Measurements from ENCODE around the gene RRAD. TPM values are rescaled to one million over a fixed set of nuclear protein-coding genes. Genes with fewer than 3 reads are reported as not detected.

The RRAD gene
- total RNA-seq, 1 experiment from 2014 or later: 2.8 TPM

- ChIA-PET CTCF (no interaction called here), POLR2A (ENCODE audit: unreplicated experiment) (no interaction called here)
- peaks cover 3% of the 10 kb centered on the region for H3K36me3 ChIP-seq (ENCODE audit: low read depth, low read length)
- H3K4me2 ChIP-seq (ENCODE audit: low read length): no peak overlapping the region
- H3K4me1 ChIP-seq (ENCODE audit: insufficient read depth, low read length): no peaks in the 10 kb centered on the region
- ATAC-seq (no peak), DNase-seq (no peak)
- H3K79me2 ChIP-seq (ENCODE audit: low read length): no peaks in the 10 kb centered on the region
- H3K9me2 ChIP-seq (replicated peaks; ENCODE audit: low read length): no peaks in the 10 kb centered on the region
- no peaks in the 10 kb centered on the region for H3K27me3 ChIP-seq (ENCODE audit: low read length)
- TF ChIP-seq EZH2phosphoT487 (IDR thresholded peaks at IDR 0.05; ENCODE audit: borderline replicate concordance, low read length): no peak
- no peak for TF ChIP-seq EZH2 (IDR thresholded peaks at IDR 0.05; ENCODE audit: low read length, unreplicated experiment)
- TF ChIP-seq, protein P1, sequence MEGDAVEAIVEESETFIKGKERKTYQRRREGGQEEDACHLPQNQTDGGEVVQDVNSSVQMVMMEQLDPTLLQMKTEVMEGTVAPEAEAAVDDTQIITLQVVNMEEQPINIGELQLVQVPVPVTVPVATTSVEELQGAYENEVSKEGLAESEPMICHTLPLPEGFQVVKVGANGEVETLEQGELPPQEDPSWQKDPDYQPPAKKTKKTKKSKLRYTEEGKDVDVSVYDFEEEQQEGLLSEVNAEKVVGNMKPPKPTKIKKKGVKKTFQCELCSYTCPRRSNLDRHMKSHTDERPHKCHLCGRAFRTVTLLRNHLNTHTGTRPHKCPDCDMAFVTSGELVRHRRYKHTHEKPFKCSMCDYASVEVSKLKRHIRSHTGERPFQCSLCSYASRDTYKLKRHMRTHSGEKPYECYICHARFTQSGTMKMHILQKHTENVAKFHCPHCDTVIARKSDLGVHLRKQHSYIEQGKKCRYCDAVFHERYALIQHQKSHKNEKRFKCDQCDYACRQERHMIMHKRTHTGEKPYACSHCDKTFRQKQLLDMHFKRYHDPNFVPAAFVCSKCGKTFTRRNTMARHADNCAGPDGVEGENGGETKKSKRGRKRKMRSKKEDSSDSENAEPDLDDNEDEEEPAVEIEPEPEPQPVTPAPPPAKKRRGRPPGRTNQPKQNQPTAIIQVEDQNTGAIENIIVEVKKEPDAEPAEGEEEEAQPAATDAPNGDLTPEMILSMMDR (conservative IDR thresholded peaks at IDR 0.05; ENCODE audit: low read depth, low read length): no peak
- H3K27ac ChIP-seq (ENCODE audit: low read length): no peak overlapping the region
- H3K9ac ChIP-seq (ENCODE audit: low read length): no peak overlapping the region
- intact Hi-C loops (cut with micrococcal nuclease): no loop called here
- no peaks in the 10 kb centered on the region for H4K20me1 ChIP-seq (ENCODE audit: low read length)
- H3K9me3 ChIP-seq (ENCODE audit: low read length): no peaks in the 10 kb centered on the region
- no peak overlapping the region for H3K4me3 ChIP-seq (ENCODE audit: low read length)
- H3F3A ChIP-seq (ENCODE audit: low read length, unreplicated experiment): no peaks in the 10 kb centered on the region
- BruUV-seq (replicated peaks): no TSS peak
- no peak overlapping the region for H2AFZ ChIP-seq (ENCODE audit: low read length)
These were observed 35.7 kb downstream of the RRAD start for GRCh38 chr16:66889622-66890021.

DNA sequence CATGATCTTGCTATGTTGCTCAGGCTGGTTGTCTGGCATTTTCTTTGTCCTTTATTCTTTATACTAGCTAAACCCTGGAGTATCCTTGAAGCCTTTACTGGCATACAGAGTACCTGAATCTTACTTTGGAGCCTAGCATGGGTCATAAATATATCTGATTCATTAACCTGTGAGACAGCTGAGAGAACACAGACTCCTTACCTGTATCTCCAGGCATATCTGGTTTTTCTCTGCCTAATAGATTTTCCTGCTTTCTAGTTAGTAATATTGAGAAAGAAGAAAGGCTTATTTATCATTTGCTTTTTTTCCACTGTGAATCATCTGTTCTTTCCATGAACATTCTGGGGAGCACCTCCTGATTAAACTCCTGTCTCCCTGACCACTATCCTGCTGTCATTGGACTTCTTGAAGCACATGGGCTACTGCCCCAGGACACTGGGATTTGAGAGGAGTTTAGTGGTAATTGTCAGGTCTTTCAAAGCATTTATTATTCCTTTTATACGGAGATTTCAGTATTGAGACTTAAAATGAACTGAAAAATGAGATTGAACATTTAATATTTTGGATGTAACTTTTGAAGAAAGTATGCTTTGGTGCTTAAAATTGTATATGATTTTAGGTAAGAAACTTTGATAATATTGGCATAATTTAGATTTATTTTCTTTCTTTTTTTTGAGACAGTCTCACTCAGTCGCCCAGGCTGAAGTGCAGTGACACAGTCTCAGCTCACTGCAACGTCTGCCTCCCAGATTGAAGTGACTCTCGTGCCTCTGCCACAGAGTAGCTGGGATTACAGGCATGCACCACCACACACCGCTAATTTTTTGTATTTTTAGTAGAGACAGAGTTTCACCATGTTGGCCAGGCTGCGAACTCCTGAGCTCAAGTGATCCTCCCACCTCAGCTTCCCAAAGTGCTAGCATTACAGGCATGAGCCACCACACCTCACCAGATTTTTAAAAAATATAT lies 36.4 kb downstream of the RRAD start:
- intact Hi-C loops (cut with micrococcal nuclease): no loop called here
- ChIA-PET CTCF (no interaction called here), POLR2A (ENCODE audit: unreplicated experiment) (no interaction called here)
- H3K27me3 ChIP-seq (ENCODE audit: low read length): no peaks in the 10 kb centered on the region
- no peak overlapping the region for H3K4me2 ChIP-seq (ENCODE audit: low read length)
- no peak for TF ChIP-seq EZH2phosphoT487 (IDR thresholded peaks at IDR 0.05; ENCODE audit: borderline replicate concordance, low read length)
- TF ChIP-seq, protein P1 (conservative IDR thresholded peaks at IDR 0.05; ENCODE audit: low read depth, low read length): no peak
- TF ChIP-seq EZH2 (IDR thresholded peaks at IDR 0.05; ENCODE audit: low read length, unreplicated experiment): no peak
- no peaks in the 10 kb centered on the region for H3K79me2 ChIP-seq (ENCODE audit: low read length)
- ATAC-seq (no peak), DNase-seq (no peak)
- no peak overlapping the region for H3K9ac ChIP-seq (ENCODE audit: low read length)
- H3F3A ChIP-seq (ENCODE audit: low read length, unreplicated experiment): no peaks in the 10 kb centered on the region
- H3K4me3 ChIP-seq (ENCODE audit: low read length): no peak overlapping the region
- H4K20me1 ChIP-seq (ENCODE audit: low read length): no peaks in the 10 kb centered on the region
- no peak overlapping the region for H2AFZ ChIP-seq (ENCODE audit: low read length)
- no peaks in the 10 kb centered on the region for H3K9me2 ChIP-seq (replicated peaks; ENCODE audit: low read length)
- H3K27ac ChIP-seq (ENCODE audit: low read length): no peak overlapping the region
- BruUV-seq (replicated peaks): no TSS peak
- peaks cover 8% of the 10 kb centered on the region for H3K36me3 ChIP-seq (ENCODE audit: low read depth, low read length)
- no peaks in the 10 kb centered on the region for H3K4me1 ChIP-seq (ENCODE audit: insufficient read depth, low read length)
- no peaks in the 10 kb centered on the region for H3K9me3 ChIP-seq (ENCODE audit: low read length)

DNA sequence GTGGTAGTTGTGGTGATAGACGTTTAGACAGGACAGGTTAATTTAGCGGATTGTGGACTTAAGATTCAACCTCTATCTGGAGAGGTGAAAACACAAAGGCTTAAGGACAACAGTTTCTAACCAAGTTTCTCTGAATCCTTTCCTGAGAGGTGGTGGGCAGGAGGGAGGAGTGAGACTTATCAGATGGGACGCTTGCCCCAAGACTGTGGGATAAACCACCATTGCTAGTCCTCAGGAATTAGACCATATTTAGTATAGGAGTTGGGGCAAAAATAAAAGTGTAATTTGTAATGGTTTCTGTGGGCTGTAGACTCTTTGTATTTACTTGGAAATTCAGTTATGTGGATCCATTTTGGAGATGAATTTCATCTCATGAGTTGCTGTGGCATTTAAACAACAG lies 38.4 kb downstream of the RRAD start:
- CTCF ChIA-PET: interaction anchor here (0.8 kb wide), 1 partner anchor 14 kb away, joined by 3 read pairs; no protein-coding TSS in a partner anchor
- H3F3A ChIP-seq (ENCODE audit: low read length, unreplicated experiment): no peaks in the 10 kb centered on the region
- TF ChIP-seq EZH2 (IDR thresholded peaks at IDR 0.05; ENCODE audit: low read length, unreplicated experiment) (no peak), EZH2phosphoT487 (IDR thresholded peaks at IDR 0.05; ENCODE audit: borderline replicate concordance, low read length) (no peak)
- TF ChIP-seq, protein P1 (conservative IDR thresholded peaks at IDR 0.05; ENCODE audit: low read depth, low read length): no peak
- no peak overlapping the region for H2AFZ ChIP-seq (ENCODE audit: low read length)
- H3K4me2 ChIP-seq (ENCODE audit: low read length): no peak overlapping the region
- no peak overlapping the region for H3K9ac ChIP-seq (ENCODE audit: low read length)
- DNase-seq (no peak), ATAC-seq (no peak)
- H3K27me3 ChIP-seq (ENCODE audit: low read length): no peaks in the 10 kb centered on the region
- H4K20me1 ChIP-seq (ENCODE audit: low read length): no peaks in the 10 kb centered on the region
- peaks cover 3% of the 10 kb centered on the region; the same call in 1 of the 2 replicates for H3K79me2 ChIP-seq (ENCODE audit: low read length)
- H3K4me3 ChIP-seq (ENCODE audit: low read length): no peak overlapping the region
- intact Hi-C loops (cut with micrococcal nuclease): no loop called here
- H3K36me3 ChIP-seq (ENCODE audit: low read depth, low read length): peaks cover 8% of the 10 kb centered on the region
- no peaks in the 10 kb centered on the region for H3K9me3 ChIP-seq (ENCODE audit: low read length)
- no peak overlapping the region for H3K27ac ChIP-seq (ENCODE audit: low read length)
- H3K4me1 ChIP-seq (ENCODE audit: insufficient read depth, low read length): no peaks in the 10 kb centered on the region
- no peaks in the 10 kb centered on the region for H3K9me2 ChIP-seq (replicated peaks; ENCODE audit: low read length)
- BruUV-seq (replicated peaks): no TSS peak
- POLR2A ChIA-PET (ENCODE audit: unreplicated experiment): no interaction called here
